Renal pelvis (tissue), 4 donors: ENCODE results near the gene CSH1. TPM values are rescaled to one million over a fixed set of nuclear protein-coding genes. Genes with fewer than 3 reads are reported as not detected.
A peak's percentile ranks its signal among the peaks of the same experiment; 100 is the strongest.
"Not testable (repeated sequence)": the region's sequence is repeated elsewhere in the genome, so short reads cannot be mapped to it uniquely, and the experiment has no call there.

Experiments used
- DNase-seq: peaks from one replicate; pipeline ENCODE4 v3.0.0-alpha.2; 2013
- polyA plus RNA-seq, 3 donors: library from polyadenylated mRNA; unstranded; fragments of 120-200 nt; gene quantifications; one replicate each; pipeline ENCODE4 v1.2.1, GENCODE V29; 2013; ENCODE audit not compliant: insufficient read length in 3 of 3

Gene CSH1
- polyA plus RNA-seq, 3 donors, result not detected

DNA sequence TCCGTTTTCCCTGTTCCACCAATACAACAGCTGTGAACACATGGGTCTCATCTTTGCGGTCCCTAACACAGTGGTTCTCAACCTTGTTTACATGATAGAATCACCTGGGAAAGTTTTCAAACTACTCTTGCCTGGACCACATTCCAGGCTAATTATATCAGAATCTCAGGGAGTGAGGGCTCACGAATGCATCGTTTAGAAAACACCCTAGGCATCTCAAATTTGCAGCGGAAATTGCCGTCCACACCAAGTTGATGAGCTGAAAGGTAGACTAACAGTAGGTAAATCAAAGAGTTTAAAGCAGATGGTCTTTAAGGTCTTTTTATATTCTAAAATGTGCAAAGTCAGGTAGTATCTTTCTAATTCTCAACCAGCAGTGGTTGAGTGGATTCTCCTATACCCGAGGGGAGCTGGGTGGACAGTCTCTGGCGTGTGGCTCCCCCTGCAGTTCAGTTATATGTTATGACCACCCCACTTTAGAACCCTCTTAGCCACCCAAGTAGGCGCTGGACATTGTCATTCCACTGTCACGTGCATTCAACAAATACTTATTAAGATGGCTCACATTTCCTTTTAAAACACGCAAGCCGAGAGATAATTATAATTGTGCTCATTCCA lies 10.9 kb upstream of the CSH1 start:
- not testable (repeated sequence) for DNase-seq

DNA sequence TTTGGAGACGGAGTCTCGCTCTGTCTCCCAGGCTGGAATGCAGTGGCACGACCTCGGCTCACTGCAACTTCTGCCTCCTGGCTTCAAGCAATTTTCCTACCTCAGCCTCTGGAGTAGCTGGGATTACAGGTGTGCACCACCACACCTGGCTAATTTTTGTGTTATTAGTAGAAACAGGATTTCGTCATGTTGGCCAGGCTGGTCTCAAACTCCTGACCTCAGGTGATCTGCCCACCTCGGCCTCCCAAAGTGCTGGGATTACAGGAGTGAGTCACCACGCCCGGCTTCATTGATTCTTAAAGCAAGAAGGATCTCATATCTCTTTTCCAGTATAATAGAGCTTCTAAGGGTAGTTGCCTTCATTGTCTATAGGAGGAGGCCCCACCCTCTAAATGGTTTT lies 8.4 kb upstream of the CSH1 start:
- DNase-seq, result not testable (repeated sequence)

- DNase-seq, result not testable (repeated sequence)
Measured at GRCh38 chr17:63903787-63904201, 7.4 kb upstream of the CSH1 start.

- not testable (repeated sequence) for DNase-seq
Measured at GRCh38 chr17:63901971-63902370, 5.6 kb upstream of the CSH1 start.

DNA sequence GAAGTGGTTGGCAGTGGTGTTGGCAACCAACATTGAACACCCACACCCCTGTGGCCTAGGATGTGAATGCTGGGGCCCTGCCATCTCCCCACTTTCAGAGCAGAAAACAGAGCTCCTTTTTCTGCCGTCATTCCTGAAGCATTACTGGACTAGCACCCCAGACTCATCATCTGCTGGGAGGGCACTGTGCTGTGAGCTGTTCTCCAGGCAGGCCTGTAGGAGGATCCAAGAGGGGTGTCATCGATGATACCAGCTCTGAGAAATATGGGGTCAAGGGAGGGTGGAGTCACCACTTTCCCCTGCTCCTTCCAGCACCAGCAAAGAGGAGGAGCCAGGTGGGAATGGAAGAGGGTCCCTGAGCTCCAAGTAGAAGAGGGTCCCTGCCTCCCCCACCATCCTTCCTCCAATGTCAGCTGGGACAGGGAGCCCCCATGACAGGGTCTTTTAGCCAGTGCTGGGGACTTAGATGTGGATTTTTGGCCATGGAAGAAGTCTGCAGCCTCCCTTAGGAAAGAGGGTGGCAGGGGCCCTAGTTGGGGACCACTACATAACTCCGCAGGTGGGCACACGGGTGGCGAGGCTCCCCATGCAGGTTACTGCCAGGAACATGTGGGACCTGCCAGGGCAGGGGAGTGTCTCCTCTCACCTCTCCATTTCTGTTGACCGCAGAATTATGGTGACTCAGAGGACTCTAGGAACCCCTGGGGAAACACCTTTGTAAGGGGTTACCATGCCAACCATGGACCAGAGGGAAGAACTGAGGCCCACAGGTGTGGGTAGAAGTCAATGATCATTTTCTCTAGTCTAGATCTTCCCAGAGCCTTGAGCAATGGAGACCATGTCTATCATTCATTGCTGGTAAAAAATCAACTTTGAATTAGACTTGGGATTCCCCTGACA lies 2.8 kb upstream of the CSH1 start:
- not testable (repeated sequence) for DNase-seq

DNA sequence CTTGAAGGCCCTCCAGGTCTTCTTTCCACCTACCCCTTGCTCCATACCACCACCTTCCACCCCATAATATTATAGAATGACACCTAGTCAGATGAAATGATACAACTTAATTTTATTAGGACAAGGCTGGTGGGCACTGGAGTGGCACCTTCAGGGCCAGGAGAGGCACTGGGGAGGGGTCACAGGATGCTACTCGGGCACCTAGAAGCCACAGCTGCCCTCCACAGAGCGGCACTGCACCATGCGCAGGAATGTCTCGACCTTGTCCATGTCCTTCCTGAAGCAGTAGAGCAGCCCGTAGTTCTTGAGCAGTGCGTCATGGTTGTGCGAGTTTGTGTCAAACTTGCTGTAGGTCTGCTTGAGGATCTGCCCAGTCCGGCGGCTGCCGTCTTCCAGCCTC lies 1.6 kb downstream of the CSH1 start:
- not testable (repeated sequence) for DNase-seq

- DNase-seq, result not testable (repeated sequence)
Measured at GRCh38 chr17:63894021-63894420, 2.4 kb downstream of the CSH1 start.

DNA sequence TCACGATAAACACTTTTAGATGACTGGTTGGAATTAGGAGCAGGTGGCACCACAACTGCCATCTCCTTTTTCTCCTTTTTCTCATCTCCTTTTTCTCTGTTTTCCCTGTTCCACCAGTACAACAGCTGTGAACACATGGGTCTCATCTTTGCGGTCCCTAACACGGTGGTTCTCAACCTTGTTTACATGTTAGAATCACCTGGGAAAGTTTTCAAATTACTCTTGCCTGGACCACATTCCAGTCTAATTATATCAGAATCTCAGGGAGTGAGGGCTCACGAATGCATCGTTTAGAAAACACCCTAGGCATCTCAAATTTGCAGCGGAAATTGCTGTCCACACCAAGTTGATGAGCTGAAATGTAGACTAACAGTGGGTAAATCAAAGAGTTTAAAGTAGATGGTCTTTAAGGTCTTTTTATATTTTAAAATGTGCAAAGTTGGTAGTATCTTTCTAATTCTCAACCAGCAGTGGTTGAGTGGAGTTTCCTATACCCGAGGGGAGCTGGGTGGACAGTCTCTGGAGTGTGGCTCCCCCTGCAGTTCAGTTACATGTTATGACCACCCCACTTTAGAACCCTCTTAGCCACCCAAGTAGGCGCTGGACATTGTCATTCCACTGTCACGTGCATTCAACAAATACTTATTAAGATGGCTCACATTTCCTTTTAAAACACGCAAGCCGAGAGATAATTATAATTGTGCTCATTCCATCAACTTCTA lies 3.9 kb downstream of the CSH1 start:
- not testable (repeated sequence) for DNase-seq

- not testable (repeated sequence) for DNase-seq
Measured at GRCh38 chr17:63889026-63889848, 7.1 kb downstream of the CSH1 start.

- DNase-seq, result not testable (repeated sequence)
Measured at GRCh38 chr17:63885119-63885518, 11.3 kb downstream of the CSH1 start.

GRCh38 chr17:63882626-63883126 lies 13.7 kb downstream of the CSH1 start:
- not testable (repeated sequence) for DNase-seq

DNA sequence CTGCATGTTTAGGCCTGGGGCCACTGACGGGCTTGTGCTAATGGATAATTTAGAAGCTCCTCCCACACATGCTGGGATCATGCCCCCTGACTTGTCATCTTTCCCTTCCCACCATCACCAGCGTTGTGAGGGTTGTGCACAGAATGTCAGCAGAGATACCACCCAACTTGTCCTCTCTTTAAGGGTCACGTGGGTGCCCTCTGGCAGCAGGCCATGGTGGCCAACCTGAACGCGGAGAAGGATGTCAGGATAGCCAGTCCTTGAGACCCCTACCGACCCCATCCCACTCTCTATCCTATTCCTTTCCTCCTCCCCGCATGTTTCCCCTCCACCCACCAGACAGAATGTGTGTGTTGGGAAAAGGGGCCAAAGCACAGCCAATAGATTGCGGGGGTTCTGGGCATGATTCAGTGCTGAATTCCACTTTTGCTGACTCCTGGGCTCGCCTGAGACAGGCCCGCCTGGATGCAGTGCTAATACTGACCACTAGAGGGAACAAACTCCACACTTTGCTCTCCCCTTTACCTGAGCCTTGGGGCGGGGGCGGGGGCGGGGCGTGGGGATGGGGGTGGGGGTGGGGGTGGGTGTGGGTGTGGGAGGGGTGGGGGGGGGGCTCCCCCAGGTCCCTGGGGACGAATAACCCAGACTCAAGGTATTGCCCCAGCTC lies 14.3 kb downstream of the CSH1 start, which contains the start of gene GH2:
GH2 (minus strand) TSS at position 10 of the 667 bp plus-strand sequence. CDS start 143 bp downstream, outside the sequence.
- peak; percentile 21 for DNase-seq

GRCh38 chr17:63881337-63881736 lies 15.0 kb downstream of the CSH1 start:
- not testable (repeated sequence) for DNase-seq

DNA sequence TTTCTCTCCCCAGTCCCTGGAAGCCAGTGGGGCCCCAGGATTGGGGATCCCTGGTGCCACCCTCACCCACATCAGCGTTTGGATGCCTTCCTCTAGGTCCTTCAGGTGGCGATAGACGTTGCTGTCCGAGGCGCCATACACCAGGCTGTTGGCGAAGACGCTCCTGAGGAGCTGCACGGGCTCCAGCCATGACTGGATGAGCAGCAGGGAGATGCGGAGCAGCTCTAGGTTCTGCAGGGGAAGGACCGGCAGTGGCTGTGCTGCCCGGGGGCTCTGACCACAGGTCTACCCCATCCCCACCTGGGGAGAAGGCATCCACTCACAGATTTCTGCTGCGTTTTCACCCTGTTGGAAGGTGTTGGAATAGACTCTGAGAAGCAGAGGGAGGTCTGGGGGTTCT lies 15.7 kb downstream of the CSH1 start:
- no peak for DNase-seq

DNA sequence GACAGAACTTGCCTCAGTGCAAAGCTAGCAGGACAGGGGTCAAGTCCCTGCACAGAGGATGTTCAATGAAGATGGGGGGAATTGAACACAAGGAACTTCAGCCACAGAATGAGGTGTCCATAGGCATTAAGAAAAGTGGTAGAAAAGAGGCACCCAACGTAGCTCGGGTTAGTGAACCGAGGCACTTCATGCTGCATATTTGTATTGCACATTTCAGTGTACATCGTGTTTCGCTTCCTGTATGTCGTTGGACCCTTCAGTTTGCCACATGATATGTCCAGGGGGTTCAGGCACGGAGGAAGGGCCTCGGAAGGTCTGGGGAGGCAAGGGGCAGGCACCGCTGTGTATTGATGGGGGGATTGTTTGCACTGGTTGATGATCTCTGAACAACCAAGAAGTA lies 18.0 kb downstream of the CSH1 start:
- DNase-seq, result not testable (repeated sequence)

GRCh38 chr17:63874693-63875092 lies 21.7 kb downstream of the CSH1 start:
- DNase-seq, result not testable (repeated sequence)

- DNase-seq, result not testable (repeated sequence)
Measured at GRCh38 chr17:63874061-63874626, 22.2 kb downstream of the CSH1 start.

GRCh38 chr17:63873577-63873976 lies 22.8 kb downstream of the CSH1 start, which contains the start of gene CSH2:
Gene CSH2, minus strand, starts transcription at chr17:63873677. Its CDS starts 63 bp downstream, at chr17:63873614.
- not testable (repeated sequence) for DNase-seq

DNA sequence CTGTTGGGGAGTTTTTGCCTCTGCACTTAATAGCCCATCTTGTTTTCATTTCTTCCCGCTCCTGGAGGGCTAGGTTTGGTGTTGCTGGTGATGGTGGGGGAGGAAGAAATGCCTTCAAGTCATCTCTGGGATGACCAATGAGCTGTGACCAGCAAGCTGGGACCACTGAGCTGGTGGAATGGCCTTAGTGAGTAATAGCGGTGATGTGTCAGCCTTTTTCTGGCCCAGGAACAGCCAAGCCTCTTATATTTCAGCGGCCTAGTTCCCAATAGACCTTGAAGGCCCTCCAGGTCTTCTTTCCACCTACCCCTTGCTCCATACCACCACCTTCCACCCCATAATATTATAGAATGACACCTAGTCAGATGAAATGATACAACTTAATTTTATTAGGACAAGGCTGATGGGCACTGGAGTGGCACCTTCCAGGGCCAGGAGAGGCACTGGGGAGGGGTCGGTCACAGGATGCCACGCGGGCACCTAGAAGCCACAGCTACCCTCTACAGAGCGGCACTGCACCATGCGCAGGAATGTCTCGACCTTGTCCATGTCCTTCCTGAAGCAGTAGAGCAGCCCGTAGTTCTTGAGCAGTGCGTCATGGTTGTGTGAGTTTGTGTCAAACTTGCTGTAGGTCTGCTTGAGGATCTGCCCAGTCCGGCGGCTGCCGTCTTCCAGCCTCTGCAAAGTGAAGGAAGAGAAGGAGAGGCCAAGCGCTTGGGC lies 24.6 kb downstream of the CSH1 start:
- DNase-seq, result not testable (repeated sequence)
